IgD-negative memory B cell (primary cell): ENCODE data around the gene CHPF2. TPM values are rescaled to one million over a fixed set of nuclear protein-coding genes. Genes with fewer than 3 reads are reported as not detected.
A peak's percentile ranks its signal among the peaks of the same experiment; 100 is the strongest.

Experiments used
- H3K27ac Mint-ChIP-seq, 3 donors: one replicate each; pipeline ENCODE4 v1.8.0; 2020 to 2022; ENCODE audit warnings: mild to moderate bottlenecking in 3 of 3, mixed read lengths in 3 of 3, moderate library complexity in 1 of 3
- H3K27me3 Mint-ChIP-seq: one replicate; pipeline ENCODE4 v1.8.0; 2021; ENCODE audit warnings: mixed read lengths
- H3K36me3 Mint-ChIP-seq: one replicate; pipeline ENCODE4 v1.8.0; 2020; ENCODE audit warnings: mild to moderate bottlenecking, mixed read lengths
- H3K4me1 Mint-ChIP-seq, 3 donors: one replicate each; pipeline ENCODE4 v1.8.0; 2020 to 2022; ENCODE audit warnings: mixed read lengths in 3 of 3, mild to moderate bottlenecking in 1 of 3
- H3K4me3 Mint-ChIP-seq, 4 donors: one replicate each; pipeline ENCODE4 v1.8.0; 2020 to 2022; ENCODE audit warnings: mild to moderate bottlenecking in 4 of 4, mixed read lengths in 4 of 4, moderate library complexity in 3 of 4
- H3K9me3 Mint-ChIP-seq, 3 donors: one replicate each; pipeline ENCODE4 v1.8.0; 2020 to 2021; ENCODE audit warnings: mixed read lengths in 3 of 3, mild to moderate bottlenecking in 1 of 3
- polyA plus RNA-seq: library from polyadenylated mRNA; unstranded; fragments of 300-500 nt; fragmentation: Illumina TruSeq; gene quantifications from one replicate; pipeline ENCODE4 v1.2.3, GENCODE V29; 2021

CHPF2 gene
- polyA plus RNA-seq, 1 donor from 2014 or later: 25.4 TPM

DNA sequence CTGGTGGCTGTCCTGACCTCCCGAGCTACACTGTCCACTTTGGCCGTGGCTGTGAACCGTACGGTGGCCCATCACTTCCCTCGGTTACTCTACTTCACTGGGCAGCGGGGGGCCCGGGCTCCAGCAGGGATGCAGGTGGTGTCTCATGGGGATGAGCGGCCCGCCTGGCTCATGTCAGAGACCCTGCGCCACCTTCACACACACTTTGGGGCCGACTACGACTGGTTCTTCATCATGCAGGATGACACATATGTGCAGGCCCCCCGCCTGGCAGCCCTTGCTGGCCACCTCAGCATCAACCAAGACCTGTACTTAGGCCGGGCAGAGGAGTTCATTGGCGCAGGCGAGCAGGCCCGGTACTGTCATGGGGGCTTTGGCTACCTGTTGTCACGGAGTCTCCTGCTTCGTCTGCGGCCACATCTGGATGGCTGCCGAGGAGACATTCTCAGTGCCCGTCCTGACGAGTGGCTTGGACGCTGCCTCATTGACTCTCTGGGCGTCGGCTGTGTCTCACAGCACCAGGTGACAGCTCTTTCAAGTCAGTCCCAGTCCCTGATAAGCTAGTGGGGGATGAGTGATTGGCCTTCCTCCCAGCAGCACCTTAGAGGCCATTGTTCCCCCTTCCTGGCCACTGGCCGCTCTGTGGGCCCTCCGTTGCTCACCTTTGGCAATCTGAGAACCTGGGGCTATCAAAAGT is 3.0 kb downstream of the CHPF2 start:
- peak overlapping the region in 1 of 4 donors; percentile 99 for H3K4me3 Mint-ChIP-seq
- no peaks in the 10 kb centered on the region for H3K36me3 Mint-ChIP-seq
- H3K9me3 Mint-ChIP-seq: no peaks in the 10 kb centered on the region
- H3K27me3 Mint-ChIP-seq: no peaks in the 10 kb centered on the region
- peaks cover 17 to 27% (median 17%) of the 10 kb centered on the region in 3 donors for H3K4me1 Mint-ChIP-seq
- H3K27ac Mint-ChIP-seq: peak overlapping the region in 1 of 3 donors; percentile 43

DNA sequence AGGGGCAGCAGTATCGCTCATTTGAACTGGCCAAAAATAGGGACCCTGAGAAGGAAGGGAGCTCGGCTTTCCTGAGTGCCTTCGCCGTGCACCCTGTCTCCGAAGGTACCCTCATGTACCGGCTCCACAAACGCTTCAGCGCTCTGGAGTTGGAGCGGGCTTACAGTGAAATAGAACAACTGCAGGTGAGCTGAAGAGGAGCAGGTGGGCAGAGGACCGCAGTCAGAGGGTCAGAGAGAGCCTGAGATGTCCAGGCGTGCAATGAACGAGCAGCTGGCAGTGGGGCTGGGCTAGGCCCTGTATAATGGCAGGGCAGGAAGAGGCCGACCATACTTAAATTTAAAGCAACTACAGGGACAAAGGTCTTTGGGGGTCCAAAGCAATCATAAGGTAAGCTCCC is 4.1 kb downstream of the CHPF2 start:
- H3K9me3 Mint-ChIP-seq: no peaks in the 10 kb centered on the region
- H3K27ac Mint-ChIP-seq: no peak overlapping the region
- H3K4me1 Mint-ChIP-seq: peaks cover 17 to 23% (median 17%) of the 10 kb centered on the region in 3 donors
- H3K27me3 Mint-ChIP-seq: peaks cover under 1% of the 10 kb centered on the region
- no peaks in the 10 kb centered on the region for H3K36me3 Mint-ChIP-seq
- H3K4me3 Mint-ChIP-seq: peak overlapping the region in 1 of 4 donors; percentile 99

DNA sequence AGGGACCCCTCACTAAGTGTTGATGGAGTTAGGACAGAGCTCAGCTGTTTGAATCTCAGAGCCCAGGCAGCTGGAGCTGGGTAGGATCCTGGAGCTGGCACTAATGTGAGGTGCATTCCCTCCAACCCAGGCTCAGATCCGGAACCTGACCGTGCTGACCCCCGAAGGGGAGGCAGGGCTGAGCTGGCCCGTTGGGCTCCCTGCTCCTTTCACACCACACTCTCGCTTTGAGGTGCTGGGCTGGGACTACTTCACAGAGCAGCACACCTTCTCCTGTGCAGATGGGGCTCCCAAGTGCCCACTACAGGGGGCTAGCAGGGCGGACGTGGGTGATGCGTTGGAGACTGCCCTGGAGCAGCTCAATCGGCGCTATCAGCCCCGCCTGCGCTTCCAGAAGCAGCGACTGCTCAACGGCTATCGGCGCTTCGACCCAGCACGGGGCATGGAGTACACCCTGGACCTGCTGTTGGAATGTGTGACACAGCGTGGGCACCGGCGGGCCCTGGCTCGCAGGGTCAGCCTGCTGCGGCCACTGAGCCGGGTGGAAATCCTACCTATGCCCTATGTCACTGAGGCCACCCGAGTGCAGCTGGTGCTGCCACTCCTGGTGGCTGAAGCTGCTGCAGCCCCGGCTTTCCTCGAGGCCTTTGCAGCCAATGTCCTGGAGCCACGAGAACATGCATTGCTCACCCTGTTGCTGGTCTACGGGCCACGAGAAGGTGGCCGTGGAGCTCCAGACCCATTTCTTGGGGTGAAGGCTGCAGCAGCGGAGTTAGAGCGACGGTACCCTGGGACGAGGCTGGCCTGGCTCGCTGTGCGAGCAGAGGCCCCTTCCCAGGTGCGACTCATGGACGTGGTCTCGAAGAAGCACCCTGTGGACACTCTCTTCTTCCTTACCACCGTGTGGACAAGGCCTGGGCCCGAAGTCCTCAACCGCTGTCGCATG is 5.2 kb downstream of the CHPF2 start:
- Mint-ChIP-seq H3K27me3 (peaks cover 2% of the 10 kb centered on the region), H3K9me3 (no peaks in the 10 kb centered on the region), H3K4me3 (peak overlapping the region in 1 of 4 donors; percentile 39), H3K4me1 (peaks cover 9 to 15% (median 10%) of the 10 kb centered on the region in 3 donors), H3K27ac (no peak overlapping the region), H3K36me3 (no peaks in the 10 kb centered on the region)

DNA sequence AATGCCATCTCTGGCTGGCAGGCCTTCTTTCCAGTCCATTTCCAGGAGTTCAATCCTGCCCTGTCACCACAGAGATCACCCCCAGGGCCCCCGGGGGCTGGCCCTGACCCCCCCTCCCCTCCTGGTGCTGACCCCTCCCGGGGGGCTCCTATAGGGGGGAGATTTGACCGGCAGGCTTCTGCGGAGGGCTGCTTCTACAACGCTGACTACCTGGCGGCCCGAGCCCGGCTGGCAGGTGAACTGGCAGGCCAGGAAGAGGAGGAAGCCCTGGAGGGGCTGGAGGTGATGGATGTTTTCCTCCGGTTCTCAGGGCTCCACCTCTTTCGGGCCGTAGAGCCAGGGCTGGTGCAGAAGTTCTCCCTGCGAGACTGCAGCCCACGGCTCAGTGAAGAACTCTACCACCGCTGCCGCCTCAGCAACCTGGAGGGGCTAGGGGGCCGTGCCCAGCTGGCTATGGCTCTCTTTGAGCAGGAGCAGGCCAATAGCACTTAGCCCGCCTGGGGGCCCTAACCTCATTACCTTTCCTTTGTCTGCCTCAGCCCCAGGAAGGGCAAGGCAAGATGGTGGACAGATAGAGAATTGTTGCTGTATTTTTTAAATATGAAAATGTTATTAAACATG is 6.0 kb downstream of the CHPF2 start:
- Mint-ChIP-seq H3K9me3 (no peaks in the 10 kb centered on the region), H3K27me3 (peaks cover 3% of the 10 kb centered on the region), H3K36me3 (no peaks in the 10 kb centered on the region), H3K27ac (no peak overlapping the region), H3K4me3 (no peak overlapping the region), H3K4me1 (peaks cover 9 to 15% (median 10%) of the 10 kb centered on the region in 3 donors)

- no peak overlapping the region for H3K27ac Mint-ChIP-seq
- peaks cover 9% of the 10 kb centered on the region for H3K27me3 Mint-ChIP-seq
- H3K36me3 Mint-ChIP-seq: no peaks in the 10 kb centered on the region
- no peaks in the 10 kb centered on the region for H3K9me3 Mint-ChIP-seq
- H3K4me1 Mint-ChIP-seq: peaks cover 9 to 12% (median 12%) of the 10 kb centered on the region in 3 donors
- H3K4me3 Mint-ChIP-seq: peak overlapping the region in 1 of 4 donors; percentile 45
Observed at GRCh38 chr7:151238924-151239836, 6.9 kb downstream of the CHPF2 start.

- Mint-ChIP-seq H3K4me1 (peaks cover 9 to 17% (median 15%) of the 10 kb centered on the region in 3 donors), H3K4me3 (no peak overlapping the region), H3K36me3 (no peaks in the 10 kb centered on the region), H3K27ac (no peak overlapping the region), H3K27me3 (peaks cover 14% of the 10 kb centered on the region), H3K9me3 (no peaks in the 10 kb centered on the region)
Observed at GRCh38 chr7:151239837-151240459, 7.7 kb downstream of the CHPF2 start.

GRCh38 chr7:151240536-151240935 is 8.3 kb downstream of the CHPF2 start:
- no peak overlapping the region for H3K27ac Mint-ChIP-seq
- H3K4me1 Mint-ChIP-seq: peaks cover 9 to 17% (median 15%) of the 10 kb centered on the region in 3 donors
- no peaks in the 10 kb centered on the region for H3K9me3 Mint-ChIP-seq
- H3K4me3 Mint-ChIP-seq: no peak overlapping the region
- H3K27me3 Mint-ChIP-seq: peaks cover 15% of the 10 kb centered on the region
- no peaks in the 10 kb centered on the region for H3K36me3 Mint-ChIP-seq

- H3K4me1 Mint-ChIP-seq: peaks cover 9 to 17% (median 15%) of the 10 kb centered on the region in 3 donors
- H3K27ac Mint-ChIP-seq: peak overlapping the region in 1 of 3 donors; percentile 48
- no peaks in the 10 kb centered on the region for H3K36me3 Mint-ChIP-seq
- H3K27me3 Mint-ChIP-seq: peaks cover 19% of the 10 kb centered on the region
- H3K9me3 Mint-ChIP-seq: no peaks in the 10 kb centered on the region
- H3K4me3 Mint-ChIP-seq: peak overlapping the region in 2 of 4 donors; percentile 54 to 68
Observed at GRCh38 chr7:151240942-151241754, 8.9 kb downstream of the CHPF2 start.

DNA sequence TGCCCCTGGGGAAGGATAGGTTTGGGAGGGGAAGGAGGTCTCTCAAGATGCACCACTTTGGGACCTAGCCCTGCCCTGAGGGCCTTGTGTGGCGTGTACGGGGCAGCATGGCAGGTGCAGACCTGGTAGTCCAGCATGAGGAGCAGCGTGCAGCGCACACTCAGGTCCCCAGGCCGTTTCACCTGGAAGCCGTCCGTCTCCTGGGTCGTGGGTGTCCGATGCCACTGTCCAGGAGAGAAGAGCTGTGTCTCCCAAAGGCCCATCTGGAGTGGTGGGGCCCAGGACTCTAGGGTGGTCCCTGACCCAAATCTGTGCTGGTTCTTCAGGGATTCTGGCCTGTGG is 9.4 kb downstream of the CHPF2 start:
- Mint-ChIP-seq H3K4me1 (peaks cover 9 to 17% (median 15%) of the 10 kb centered on the region in 3 donors), H3K4me3 (peak overlapping the region in 1 of 4 donors; percentile 68), H3K27me3 (peaks cover 22% of the 10 kb centered on the region), H3K27ac (peak overlapping the region in 1 of 3 donors; percentile 48), H3K36me3 (no peaks in the 10 kb centered on the region), H3K9me3 (no peaks in the 10 kb centered on the region)

GRCh38 chr7:151242159-151243044 is 10.1 kb downstream of the CHPF2 start:
- H3K27me3 Mint-ChIP-seq: peaks cover 24% of the 10 kb centered on the region
- peaks cover 11 to 17% (median 15%) of the 10 kb centered on the region in 3 donors for H3K4me1 Mint-ChIP-seq
- H3K9me3 Mint-ChIP-seq: no peaks in the 10 kb centered on the region
- no peaks in the 10 kb centered on the region for H3K36me3 Mint-ChIP-seq
- H3K4me3 Mint-ChIP-seq: peak overlapping the region in 1 of 4 donors; percentile 61
- H3K27ac Mint-ChIP-seq: no peak overlapping the region

- Mint-ChIP-seq H3K27me3 (peaks cover 29% of the 10 kb centered on the region), H3K4me1 (peaks cover 11 to 17% (median 15%) of the 10 kb centered on the region in 3 donors), H3K36me3 (no peaks in the 10 kb centered on the region), H3K27ac (peak overlapping the region in 2 of 3 donors; percentile 64 to 75), H3K4me3 (peak overlapping the region; percentile 59 to 91 (median 76)), H3K9me3 (no peaks in the 10 kb centered on the region)
Observed at GRCh38 chr7:151243045-151243349, 10.7 kb downstream of the CHPF2 start.

- Mint-ChIP-seq H3K36me3 (no peaks in the 10 kb centered on the region), H3K9me3 (no peaks in the 10 kb centered on the region), H3K27me3 (peaks cover 31% of the 10 kb centered on the region), H3K27ac (peak overlapping the region; percentile 64 to 90 (median 75)), H3K4me3 (peak overlapping the region; percentile 59 to 91 (median 76)), H3K4me1 (peaks cover 13 to 19% (median 15%) of the 10 kb centered on the region in 3 donors)
Observed at GRCh38 chr7:151243408-151244195, 11.3 kb downstream of the CHPF2 start.
